Heart left ventricle (tissue), 13 donors: ENCODE results near the gene TOP2B.

Experiments used
- POLR2A ChIP-seq, 2 donors: fragments of 450-650 bp; IDR thresholded peaks; one replicate each; pipeline ENCODE4 v1.6.1; 2017; ENCODE audit warnings: antibody characterized with exemption in 2 of 2, mild to moderate bottlenecking in 2 of 2, moderate library complexity in 2 of 2
- TF ChIP-seq, protein P1 (sequence below), 12 donors: fragments of 200-600 bp; sonication (generic) in 4 of 12; IDR thresholded peaks; one replicate each; pipeline versions ENCODE4 v1.5.0 to v1.8.0; 2018 to 2022; ENCODE audit warnings: antibody characterized with exemption in 12 of 12, mild to moderate bottlenecking in 5 of 12
- donor health status: ischemic (EF 13 %, LVEDD 7.1; RV severe dilation, severe dysfunction).
- donor health status: DM: no; HTN: yes; CAD: no.
- donor health status: DM: no; HTN: no; CAD: no.
- donor health status: ischemic (EF 25% LVEDD 6.9; RV normal size, moderate dysfunction).
- donor health status: ischemic (EF 25% LVEDD 5.7; RV mildly dilated, moderate dysfunction).
- donor health status: ischemic (EF 35%, LVEDD 5.7; RV mildly dilated, moderate dysfunction).
- donor health status: nonischemic (EF 11% LVEDD 7.7; RV severe dilation, severe dysfunction).
- donor health status: DM: yes; HTN: yes; CAD: no.
- donor health status: PGD.
- donor health status: ischemic (EF 29% LVEDD 5.4; RV normal size, mild dysfunction).
- donor health status: nonischemic (EF 23%, LVEDD 6.1; RV moderate dilation, normal function).

GRCh38 chr3:25572919-25573385 lies 91.8 kb downstream of the TOP2B start:
- TF ChIP-seq, protein P1, sequence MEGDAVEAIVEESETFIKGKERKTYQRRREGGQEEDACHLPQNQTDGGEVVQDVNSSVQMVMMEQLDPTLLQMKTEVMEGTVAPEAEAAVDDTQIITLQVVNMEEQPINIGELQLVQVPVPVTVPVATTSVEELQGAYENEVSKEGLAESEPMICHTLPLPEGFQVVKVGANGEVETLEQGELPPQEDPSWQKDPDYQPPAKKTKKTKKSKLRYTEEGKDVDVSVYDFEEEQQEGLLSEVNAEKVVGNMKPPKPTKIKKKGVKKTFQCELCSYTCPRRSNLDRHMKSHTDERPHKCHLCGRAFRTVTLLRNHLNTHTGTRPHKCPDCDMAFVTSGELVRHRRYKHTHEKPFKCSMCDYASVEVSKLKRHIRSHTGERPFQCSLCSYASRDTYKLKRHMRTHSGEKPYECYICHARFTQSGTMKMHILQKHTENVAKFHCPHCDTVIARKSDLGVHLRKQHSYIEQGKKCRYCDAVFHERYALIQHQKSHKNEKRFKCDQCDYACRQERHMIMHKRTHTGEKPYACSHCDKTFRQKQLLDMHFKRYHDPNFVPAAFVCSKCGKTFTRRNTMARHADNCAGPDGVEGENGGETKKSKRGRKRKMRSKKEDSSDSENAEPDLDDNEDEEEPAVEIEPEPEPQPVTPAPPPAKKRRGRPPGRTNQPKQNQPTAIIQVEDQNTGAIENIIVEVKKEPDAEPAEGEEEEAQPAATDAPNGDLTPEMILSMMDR (IDR thresholded peaks at IDR 0.05) = no peak
- no peak for TF ChIP-seq POLR2A (IDR thresholded peaks at IDR 0.05)
